OCI-LY1 (cell line): ENCODE measurements around the gene SPATA16.

Experiments used
- H2AFZ ChIP-seq: fragments of 200-600 bp; sonication (generic), shearing (Covaris generic); 2 replicates; pipeline ENCODE4 v1.6.0; 2014; ENCODE audit warnings: antibody characterized with exemption, mild to moderate bottlenecking, low read length
- H3F3A ChIP-seq: fragments of 200-600 bp; sonication (generic), shearing (Covaris generic); 2 replicates; pipeline ENCODE4 v1.6.0; 2014; ENCODE audit warnings: mild to moderate bottlenecking, antibody characterized with exemption, low read length, moderate library complexity; ENCODE audit not compliant: insufficient read depth
- H3K27ac ChIP-seq: fragments of 200-600 bp; sonication (generic); 2 replicates; pipeline ENCODE4 v1.5.1; 2014; ENCODE audit warnings: low read length, mixed run types, mild to moderate bottlenecking, low read depth; ENCODE audit not compliant: poor library complexity, severe bottlenecking
- H3K27me3 ChIP-seq: fragments of 200-600 bp; sonication (generic); 2 replicates; pipeline ENCODE4 v1.6.0; 2014; ENCODE audit warnings: antibody characterized with exemption, mild to moderate bottlenecking, low read length, moderate library complexity; ENCODE audit not compliant: insufficient read depth
- H3K36me3 ChIP-seq: fragments of 200-600 bp; sonication (generic); 2 replicates; pipeline ENCODE4 v1.6.1; 2014; ENCODE audit warnings: mild to moderate bottlenecking, antibody characterized with exemption, low read length, moderate library complexity, mixed read lengths; ENCODE audit not compliant: insufficient read depth
- H3K4me1 ChIP-seq: fragments of 200-600 bp; sonication (generic); 2 replicates; pipeline ENCODE4 v1.5.1; 2014; ENCODE audit warnings: mild to moderate bottlenecking, low read length, moderate library complexity; ENCODE audit not compliant: insufficient read depth, severe bottlenecking
- H3K4me2 ChIP-seq: fragments of 200-600 bp; sonication (generic), shearing (Covaris generic); 2 replicates; pipeline ENCODE4 v1.6.1; 2014; ENCODE audit warnings: low read length
- H3K4me3 ChIP-seq: fragments of 200-600 bp; sonication (generic); 2 replicates; pipeline ENCODE4 v1.5.1; 2014; ENCODE audit warnings: low read length, low read depth, mild to moderate bottlenecking, mixed read lengths; ENCODE audit not compliant: poor library complexity, severe bottlenecking
- H3K79me2 ChIP-seq: fragments of 200-600 bp; shearing (Covaris generic); 2 replicates; pipeline ENCODE4 v1.6.1; 2016; ENCODE audit warnings: mixed run types, low read length, mixed read lengths; ENCODE audit not compliant: insufficient read depth
- H3K9ac ChIP-seq: fragments of 200-600 bp; sonication (generic), shearing (Covaris generic); 2 replicates; pipeline ENCODE4 v1.6.1; 2014; ENCODE audit warnings: mild to moderate bottlenecking, low read length, mixed read lengths
- H3K9me2 ChIP-seq: fragments of 200-600 bp; sonication (generic), shearing (Covaris generic); 2 replicates; pipeline ENCODE4 v1.6.1; 2014; ENCODE audit warnings: low read depth, mild to moderate bottlenecking, low read length, mixed read lengths
- H3K9me3 ChIP-seq: fragments of 200-600 bp; shearing (Covaris generic); 2 replicates; pipeline ENCODE4 v1.6.1; 2014; ENCODE audit warnings: low read length, mixed read lengths
- H4K20me1 ChIP-seq: fragments of 200-600 bp; sonication (generic), shearing (Covaris generic); 2 replicates; pipeline ENCODE4 v1.6.0; 2016; ENCODE audit warnings: mild to moderate bottlenecking, low read length; ENCODE audit not compliant: insufficient read depth
- EZH2 ChIP-seq: fragments of 200-600 bp; sonication (generic), shearing (Covaris generic); IDR thresholded peaks from 2 replicates; pipeline ENCODE4 v1.8.0; 2017; ENCODE audit warnings: borderline replicate concordance, mixed run types, mild to moderate bottlenecking, antibody characterized with exemption, low read length, moderate library complexity, mixed read lengths
- TF ChIP-seq, protein P1 (sequence below): fragments of 200-600 bp; sonication (generic), shearing (Covaris generic); IDR thresholded peaks from 2 replicates; pipeline ENCODE4 v1.5.1; 2017; ENCODE audit warnings: mild to moderate bottlenecking, antibody characterized with exemption, low read length, moderate library complexity, mixed read lengths

Gene SPATA16

GRCh38 chr3:173019378-173019777, 121.7 kb downstream of the SPATA16 start:
- Histone ChIP-seq H3K36me3 (no peaks in the 10 kb centered on the region), H3K4me1 (no peaks in the 10 kb centered on the region), H3K9me3 (no peaks in the 10 kb centered on the region), H3K9me2 (no peaks in the 10 kb centered on the region), H3K9ac (no peak overlapping the region), H3K4me2 (no peak overlapping the region), H4K20me1 (no peaks in the 10 kb centered on the region), H3K79me2 (no peaks in the 10 kb centered on the region), H3K27me3 (no peaks in the 10 kb centered on the region), H3K4me3 (no peak overlapping the region), H3K27ac (no peak overlapping the region), H3F3A (no peaks in the 10 kb centered on the region), H2AFZ (no peak overlapping the region)
- no peak for TF ChIP-seq EZH2
- TF ChIP-seq, protein P1, sequence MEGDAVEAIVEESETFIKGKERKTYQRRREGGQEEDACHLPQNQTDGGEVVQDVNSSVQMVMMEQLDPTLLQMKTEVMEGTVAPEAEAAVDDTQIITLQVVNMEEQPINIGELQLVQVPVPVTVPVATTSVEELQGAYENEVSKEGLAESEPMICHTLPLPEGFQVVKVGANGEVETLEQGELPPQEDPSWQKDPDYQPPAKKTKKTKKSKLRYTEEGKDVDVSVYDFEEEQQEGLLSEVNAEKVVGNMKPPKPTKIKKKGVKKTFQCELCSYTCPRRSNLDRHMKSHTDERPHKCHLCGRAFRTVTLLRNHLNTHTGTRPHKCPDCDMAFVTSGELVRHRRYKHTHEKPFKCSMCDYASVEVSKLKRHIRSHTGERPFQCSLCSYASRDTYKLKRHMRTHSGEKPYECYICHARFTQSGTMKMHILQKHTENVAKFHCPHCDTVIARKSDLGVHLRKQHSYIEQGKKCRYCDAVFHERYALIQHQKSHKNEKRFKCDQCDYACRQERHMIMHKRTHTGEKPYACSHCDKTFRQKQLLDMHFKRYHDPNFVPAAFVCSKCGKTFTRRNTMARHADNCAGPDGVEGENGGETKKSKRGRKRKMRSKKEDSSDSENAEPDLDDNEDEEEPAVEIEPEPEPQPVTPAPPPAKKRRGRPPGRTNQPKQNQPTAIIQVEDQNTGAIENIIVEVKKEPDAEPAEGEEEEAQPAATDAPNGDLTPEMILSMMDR: no peak

GRCh38 chr3:173018758-173019157, 122.3 kb downstream of the SPATA16 start:
- TF ChIP-seq EZH2: no peak
- TF ChIP-seq, protein P1: no peak
- H3K36me3 ChIP-seq: no peaks in the 10 kb centered on the region
- H3K9me3 ChIP-seq: no peaks in the 10 kb centered on the region

DNA sequence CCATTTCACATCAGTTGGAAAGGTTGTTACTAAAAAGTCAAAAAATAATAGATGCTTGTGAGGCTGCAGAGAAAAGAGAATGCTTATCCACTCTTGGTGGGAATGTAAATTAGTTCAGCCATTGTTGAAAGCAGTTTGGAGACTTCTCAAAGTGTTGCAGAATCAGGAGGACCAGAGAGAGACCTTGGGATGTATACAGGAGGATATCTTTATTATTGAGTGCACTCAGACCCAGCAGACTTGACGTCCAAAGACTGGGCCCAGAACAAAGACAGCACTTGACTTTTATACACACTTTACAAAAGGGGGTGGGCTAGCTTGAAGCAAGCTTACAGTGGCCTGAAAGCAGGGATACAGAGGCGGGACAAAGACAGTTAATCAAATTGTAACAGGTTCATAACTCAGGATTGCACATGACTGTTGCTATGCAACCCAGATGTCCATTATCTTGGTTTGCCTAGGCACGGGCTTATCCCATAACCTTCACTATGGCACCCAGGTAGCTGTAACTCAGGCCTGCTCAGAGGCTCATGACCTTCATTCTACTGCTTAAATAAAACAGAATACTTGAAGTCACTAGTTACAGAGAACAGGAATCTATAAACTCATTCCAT, 127.7 kb downstream of the SPATA16 start:
- H3K9me2 ChIP-seq: no peaks in the 10 kb centered on the region
- no peak overlapping the region for H3K4me2 ChIP-seq
- H4K20me1 ChIP-seq: no peaks in the 10 kb centered on the region
- H3K36me3 ChIP-seq: no peaks in the 10 kb centered on the region
- no peak overlapping the region for H3K9ac ChIP-seq
- no peak overlapping the region for H2AFZ ChIP-seq
- H3K79me2 ChIP-seq: no peaks in the 10 kb centered on the region
- H3F3A ChIP-seq: no peaks in the 10 kb centered on the region
- TF ChIP-seq, protein P1: no peak
- no peak for TF ChIP-seq EZH2
- no peaks in the 10 kb centered on the region for H3K4me1 ChIP-seq
- H3K27ac ChIP-seq: no peak overlapping the region
- no peaks in the 10 kb centered on the region for H3K9me3 ChIP-seq
- H3K27me3 ChIP-seq: no peaks in the 10 kb centered on the region
- no peak overlapping the region for H3K4me3 ChIP-seq

More at GRCh38 chr3:173018758-173019157, 122.3 kb downstream of the SPATA16 start:
- H3K79me2 ChIP-seq: no peaks in the 10 kb centered on the region
- H4K20me1 ChIP-seq: no peaks in the 10 kb centered on the region
- H3K27me3 ChIP-seq: no peaks in the 10 kb centered on the region
- H3K9ac ChIP-seq: no peak overlapping the region
- H2AFZ ChIP-seq: no peak overlapping the region
- no peaks in the 10 kb centered on the region for H3K4me1 ChIP-seq
- H3K27ac ChIP-seq: no peak overlapping the region
- no peak overlapping the region for H3K4me3 ChIP-seq
- no peaks in the 10 kb centered on the region for H3F3A ChIP-seq
- H3K4me2 ChIP-seq: no peak overlapping the region
- H3K9me2 ChIP-seq: no peaks in the 10 kb centered on the region
